ENCODE results near the gene PSMB5. TPM values are rescaled to one million over a fixed set of nuclear protein-coding genes. Genes with fewer than 3 reads are reported as not detected.

The PSMB5 gene
- total RNA-seq, 1 donor from 2014 or later = 239 TPM

GRCh38 chr14:23023795-23024152, 10.9 kb downstream of the PSMB5 start:
- H3K4me1 ChIP-seq (ENCODE audit: insufficient read depth, low read length) = peaks cover 8% of the 10 kb centered on the region
- H3K27ac Mint-ChIP-seq (ENCODE audit: unreplicated experiment) = no peak overlapping the region

DNA sequence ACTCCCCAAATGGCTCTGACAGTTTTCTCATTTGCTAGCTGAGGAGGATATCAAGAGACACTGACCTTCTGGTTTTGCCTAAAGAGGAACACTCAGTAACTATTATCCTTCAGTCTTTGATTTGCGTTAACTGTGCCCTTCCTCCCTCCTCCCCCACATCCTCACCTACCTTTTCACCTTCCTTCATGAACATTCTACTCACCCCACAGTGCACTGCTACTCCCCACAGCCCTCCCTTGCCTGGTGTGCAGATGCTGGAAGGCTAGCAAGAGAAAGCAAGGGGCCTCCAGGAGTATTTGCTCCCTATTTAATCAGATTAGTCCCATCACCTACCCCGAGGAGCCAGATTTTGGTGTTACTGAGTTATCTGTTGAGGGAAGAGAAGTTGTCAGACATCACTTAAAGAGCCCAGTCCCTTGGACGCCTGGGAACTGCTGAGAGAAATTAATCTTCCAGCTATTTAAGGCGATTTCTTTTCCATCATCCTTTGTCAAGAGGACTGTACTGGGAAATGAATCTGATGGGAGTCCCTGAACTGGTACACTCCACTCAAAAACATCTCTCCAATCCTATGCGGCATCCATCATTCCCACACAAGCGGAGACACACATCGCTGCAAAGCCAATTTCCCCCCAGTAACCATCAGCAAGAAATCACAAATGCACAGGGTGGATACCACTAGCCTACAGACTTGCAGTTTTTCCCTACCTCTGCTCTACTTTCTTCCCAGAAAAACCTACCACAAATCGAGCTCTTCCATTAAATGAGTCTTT, 11.5 kb downstream of the PSMB5 start:
- H3K27me3 ChIP-seq (ENCODE audit: insufficient read depth, low read length) = no peaks in the 10 kb centered on the region
- H3K4me3 ChIP-seq (ENCODE audit: insufficient read depth, low read depth, low read length) = no peak overlapping the region
- Mint-ChIP-seq H3K4me3 (ENCODE audit: unreplicated experiment) (no peak overlapping the region), H3K9me3 (ENCODE audit: unreplicated experiment) (no peaks in the 10 kb centered on the region), H3K36me3 (ENCODE audit: low read depth, unreplicated experiment) (peaks cover 19% of the 10 kb centered on the region), H3K27ac (ENCODE audit: unreplicated experiment) (no peak overlapping the region), H3K27me3 (ENCODE audit: low read depth, unreplicated experiment) (no peaks in the 10 kb centered on the region), H3K4me1 (ENCODE audit: low read depth, unreplicated experiment) (peaks cover 18% of the 10 kb centered on the region)
- no peak overlapping the region for H3K4me2 ChIP-seq (ENCODE audit: low read length)
- FAIRE-seq (no peak), DNase-seq (ENCODE audit: low read depth) (no peak)
- no peak overlapping the region for H3K27ac ChIP-seq (ENCODE audit: low read depth, low read length)
- no peak overlapping the region for H2AFZ ChIP-seq (ENCODE audit: low read depth, low read length)
- no peaks in the 10 kb centered on the region for H3K9me3 ChIP-seq (ENCODE audit: insufficient read depth, low read depth, low read length)
- H3K36me3 ChIP-seq (ENCODE audit: insufficient read depth, low read length) = peaks cover 13% of the 10 kb centered on the region
- TF ChIP-seq EZH2 (IDR thresholded peaks at IDR 0.05; ENCODE audit: insufficient read depth, low read length) (no peak), CTCF (IDR thresholded peaks at IDR 0.05; ENCODE audit: insufficient read depth, low read depth, low read length) (no peak)
- peaks cover 2% of the 10 kb centered on the region for H3K79me2 ChIP-seq (ENCODE audit: insufficient read depth, low read length)
- no peak overlapping the region for H3K9ac ChIP-seq (ENCODE audit: low read length)
- peaks cover 35% of the 10 kb centered on the region for H4K20me1 ChIP-seq (ENCODE audit: insufficient read depth, low read length)
- H3K4me1 ChIP-seq (ENCODE audit: insufficient read depth, low read length) = peaks cover 8% of the 10 kb centered on the region

More at GRCh38 chr14:23023795-23024152, 10.9 kb downstream of the PSMB5 start:
- Mint-ChIP-seq H3K36me3 (ENCODE audit: low read depth, unreplicated experiment) (peaks cover 19% of the 10 kb centered on the region), H3K27me3 (ENCODE audit: low read depth, unreplicated experiment) (no peaks in the 10 kb centered on the region), H3K4me1 (ENCODE audit: low read depth, unreplicated experiment) (peaks cover 18% of the 10 kb centered on the region), H3K4me3 (ENCODE audit: unreplicated experiment) (no peak overlapping the region), H3K9me3 (ENCODE audit: unreplicated experiment) (no peaks in the 10 kb centered on the region)
- Histone ChIP-seq H4K20me1 (ENCODE audit: insufficient read depth, low read length) (peaks cover 39% of the 10 kb centered on the region), H3K4me2 (ENCODE audit: low read length) (no peak overlapping the region), H3K9me3 (ENCODE audit: insufficient read depth, low read depth, low read length) (no peaks in the 10 kb centered on the region), H2AFZ (ENCODE audit: low read depth, low read length) (no peak overlapping the region), H3K9ac (ENCODE audit: low read length) (no peak overlapping the region), H3K27ac (ENCODE audit: low read depth, low read length) (no peak overlapping the region), H3K79me2 (ENCODE audit: insufficient read depth, low read length) (peaks cover 7% of the 10 kb centered on the region), H3K27me3 (ENCODE audit: insufficient read depth, low read length) (no peaks in the 10 kb centered on the region), H3K36me3 (ENCODE audit: insufficient read depth, low read length) (peaks cover 15% of the 10 kb centered on the region), H3K4me3 (ENCODE audit: insufficient read depth, low read depth, low read length) (no peak overlapping the region)
- DNase-seq (ENCODE audit: low read depth) = no peak
- TF ChIP-seq CTCF (IDR thresholded peaks at IDR 0.05; ENCODE audit: insufficient read depth, low read depth, low read length) = no peak
- no peak for TF ChIP-seq EZH2 (IDR thresholded peaks at IDR 0.05; ENCODE audit: insufficient read depth, low read length)
- FAIRE-seq = no peak

- no peak for DNase-seq (ENCODE audit: low read depth)
- Histone ChIP-seq H3K4me3 (ENCODE audit: insufficient read depth, low read depth, low read length) (no peak overlapping the region), H3K9me3 (ENCODE audit: insufficient read depth, low read depth, low read length) (no peaks in the 10 kb centered on the region), H3K4me2 (ENCODE audit: low read length) (no peak overlapping the region), H4K20me1 (ENCODE audit: insufficient read depth, low read length) (peaks cover 28% of the 10 kb centered on the region), H3K9ac (ENCODE audit: low read length) (no peak overlapping the region), H3K36me3 (ENCODE audit: insufficient read depth, low read length) (peaks cover 11% of the 10 kb centered on the region), H3K27me3 (ENCODE audit: insufficient read depth, low read length) (no peaks in the 10 kb centered on the region), H3K4me1 (ENCODE audit: insufficient read depth, low read length) (peaks cover 8% of the 10 kb centered on the region), H3K79me2 (ENCODE audit: insufficient read depth, low read length) (no peaks in the 10 kb centered on the region), H3K27ac (ENCODE audit: low read depth, low read length) (no peak overlapping the region), H2AFZ (ENCODE audit: low read depth, low read length) (no peak overlapping the region)
- Mint-ChIP-seq H3K27ac (ENCODE audit: unreplicated experiment) (no peak overlapping the region), H3K4me3 (ENCODE audit: unreplicated experiment) (no peak overlapping the region), H3K9me3 (ENCODE audit: unreplicated experiment) (no peaks in the 10 kb centered on the region), H3K36me3 (ENCODE audit: low read depth, unreplicated experiment) (peaks cover 19% of the 10 kb centered on the region), H3K4me1 (ENCODE audit: low read depth, unreplicated experiment) (peaks cover 13% of the 10 kb centered on the region), H3K27me3 (ENCODE audit: low read depth, unreplicated experiment) (no peaks in the 10 kb centered on the region)
- TF ChIP-seq CTCF (IDR thresholded peaks at IDR 0.05; ENCODE audit: insufficient read depth, low read depth, low read length) (no peak), EZH2 (IDR thresholded peaks at IDR 0.05; ENCODE audit: insufficient read depth, low read length) (no peak)
- FAIRE-seq = no peak
Observed at GRCh38 chr14:23021889-23022442, 12.7 kb downstream of the PSMB5 start.
